ENCODE data around the gene CPA2. TPM values are rescaled to one million over a fixed set of nuclear protein-coding genes. Genes with fewer than 3 reads are reported as not detected.

The CPA2 gene
- polyA plus RNA-seq, 1 of the 3 experiments (the other 2 are of a cell fraction), result 0.03 TPM

DNA sequence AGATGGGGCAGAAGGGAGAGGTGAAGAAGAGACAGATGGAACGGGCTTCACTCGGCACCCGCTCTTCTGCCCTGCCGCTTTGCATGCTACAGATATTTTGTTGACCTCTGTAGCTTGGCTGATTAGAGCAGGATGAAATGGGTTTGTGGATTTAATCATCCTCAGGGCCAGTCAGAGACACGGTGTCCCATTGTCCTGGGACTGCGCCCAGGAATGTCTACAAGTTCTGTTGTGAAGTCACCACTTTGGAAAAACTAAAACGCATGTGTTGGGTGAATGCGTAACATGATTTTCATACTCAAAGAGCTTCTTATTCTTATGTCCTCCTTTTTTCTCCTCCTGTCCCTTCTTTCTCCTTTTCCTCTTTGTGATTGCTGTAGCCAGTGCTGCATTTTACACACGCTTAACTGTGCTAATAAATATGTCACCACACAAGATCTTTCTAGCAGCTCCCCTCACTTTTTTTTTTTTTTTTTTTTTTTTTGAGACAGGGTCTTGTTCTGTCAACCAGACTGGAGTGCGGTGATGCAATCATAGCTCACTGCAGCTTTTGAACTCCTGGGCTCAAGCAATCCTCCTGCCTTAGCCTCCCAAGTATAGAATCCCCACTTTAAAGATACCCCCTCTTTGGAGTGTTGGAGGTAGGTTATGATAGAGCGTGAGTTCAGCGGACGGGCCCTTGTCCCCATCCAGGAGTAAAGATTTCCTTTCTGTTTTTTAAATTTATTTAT, 29.7 kb downstream of the CPA2 start:
- no peaks in the 10 kb centered on the region for H3K27me3 ChIP-seq (ENCODE audit: insufficient read depth)
- no peaks in the 10 kb centered on the region for H4K20me1 ChIP-seq (ENCODE audit: insufficient read depth)
- H3F3A ChIP-seq (replicated peaks; ENCODE audit: insufficient read depth), result peaks cover 17% of the 10 kb centered on the region
- ChIA-PET POLR2A (no interaction called here), CTCF (no interaction called here)
- H3K9me3 ChIP-seq, result no peaks in the 10 kb centered on the region
- no peak overlapping the region for H3K9ac ChIP-seq
- no peak overlapping the region for H2AFZ ChIP-seq (ENCODE audit: low read depth)
- peaks cover 11% of the 10 kb centered on the region in 2 experiments; a peak in 2 of 4 replicates for H3K4me1 ChIP-seq (ENCODE audit: control insufficient read depth in 1 of 2, insufficient read depth in 2 of 2, low read depth in 1 of 2, low read length in 1 of 2)
- no peak for DNase-seq
- H3K27ac ChIP-seq (ENCODE audit: low read depth in 2 of 2, low read length in 1 of 2), result no peak overlapping the region
- H3K4me2 ChIP-seq, result no peak overlapping the region
- no peaks in the 10 kb centered on the region; the same call in 1 of the 2 replicates for H3K79me2 ChIP-seq (ENCODE audit: insufficient read depth)
- WGBS (ENCODE audit: low lambda C conversion rate), result 89% methylated on average over 13 of the region's 13 CpGs
- H3K4me3 ChIP-seq (ENCODE audit: low read depth in 2 of 2, low read length in 1 of 2), result no peak overlapping the region
- H3K9me2 ChIP-seq, result no peaks in the 10 kb centered on the region
- H3K36me3 ChIP-seq (replicated peaks in 1 of 2; ENCODE audit: control insufficient read depth in 1 of 2, insufficient read depth in 2 of 2, low read length in 1 of 2), result peaks cover 1 to 7% of the 10 kb centered on the region in 2 experiments
- TF ChIP-seq RXRA (IDR thresholded peaks at IDR 0.05; ENCODE audit: borderline replicate concordance, low read depth), result no peak
- no peak for TF ChIP-seq FOSL2 (IDR thresholded peaks at IDR 0.05; ENCODE audit: borderline replicate concordance, low read depth)
- no peak for TF ChIP-seq USF2 (IDR thresholded peaks at IDR 0.05; ENCODE audit: borderline replicate concordance, low read depth, low read length)
- TF ChIP-seq FOXM1 (IDR thresholded peaks at IDR 0.05; ENCODE audit: low read depth), result no peak
- no peak for TF ChIP-seq FOXJ3 (CRISPR knock-in tag; IDR thresholded peaks at IDR 0.05)
- no peak for TF ChIP-seq SIN3A (IDR thresholded peaks at IDR 0.05; ENCODE audit: borderline replicate concordance, low read depth, low read length)
- TF ChIP-seq NRF1 (IDR thresholded peaks at IDR 0.05; ENCODE audit: low read depth, low read length), result no peak
- TF ChIP-seq, protein P1, sequence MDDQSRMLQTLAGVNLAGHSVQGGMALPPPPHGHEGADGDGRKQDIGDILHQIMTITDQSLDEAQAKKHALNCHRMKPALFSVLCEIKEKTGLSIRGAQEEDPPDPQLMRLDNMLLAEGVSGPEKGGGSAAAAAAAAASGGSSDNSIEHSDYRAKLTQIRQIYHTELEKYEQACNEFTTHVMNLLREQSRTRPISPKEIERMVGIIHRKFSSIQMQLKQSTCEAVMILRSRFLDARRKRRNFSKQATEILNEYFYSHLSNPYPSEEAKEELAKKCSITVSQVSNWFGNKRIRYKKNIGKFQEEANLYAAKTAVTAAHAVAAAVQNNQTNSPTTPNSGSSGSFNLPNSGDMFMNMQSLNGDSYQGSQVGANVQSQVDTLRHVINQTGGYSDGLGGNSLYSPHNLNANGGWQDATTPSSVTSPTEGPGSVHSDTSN (IDR thresholded peaks at IDR 0.05), result no peak
- TF ChIP-seq MXI1 (IDR thresholded peaks at IDR 0.05; ENCODE audit: low read depth, low read length), result no peak
- TF ChIP-seq TAF1 (IDR thresholded peaks at IDR 0.05; ENCODE audit: borderline replicate concordance, low read depth, low read length), result no peak
- TF ChIP-seq TCF12 (IDR thresholded peaks at IDR 0.05), result no peak
- TF ChIP-seq IRF3 (IDR thresholded peaks at IDR 0.05; ENCODE audit: low read depth, low read length), result no peak
- TF ChIP-seq, protein P2, sequence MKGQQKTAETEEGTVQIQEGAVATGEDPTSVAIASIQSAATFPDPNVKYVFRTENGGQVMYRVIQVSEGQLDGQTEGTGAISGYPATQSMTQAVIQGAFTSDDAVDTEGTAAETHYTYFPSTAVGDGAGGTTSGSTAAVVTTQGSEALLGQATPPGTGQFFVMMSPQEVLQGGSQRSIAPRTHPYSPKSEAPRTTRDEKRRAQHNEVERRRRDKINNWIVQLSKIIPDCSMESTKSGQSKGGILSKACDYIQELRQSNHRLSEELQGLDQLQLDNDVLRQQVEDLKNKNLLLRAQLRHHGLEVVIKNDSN (IDR thresholded peaks at IDR 0.05; ENCODE audit: borderline replicate concordance, low read depth), result no peak
- TF ChIP-seq TEAD4 (IDR thresholded peaks at IDR 0.05; ENCODE audit: borderline replicate concordance, insufficient read depth), result no peak
